Subcutaneous abdominal adipose tissue (tissue), 5 donors: ENCODE measurements around the gene EFL1.
"Not testable (repeated sequence)": the region's sequence is repeated elsewhere in the genome, so short reads cannot be mapped to it uniquely, and the experiment has no call there.

Experiments
- H3K27ac ChIP-seq: one replicate; pipeline ENCODE4 v1.7.0; 2013; ENCODE audit warnings: low read depth, mild to moderate bottlenecking, inconsistent platforms, low read length, moderate library complexity
- H3K27me3 ChIP-seq, 5 donors: one replicate each; pipeline ENCODE4 v1.7.0; 2013; ENCODE audit warnings: low read length in 5 of 5, inconsistent platforms in 1 of 5; ENCODE audit not compliant: control insufficient read depth in 5 of 5, insufficient read depth in 4 of 5
- H3K36me3 ChIP-seq, 5 donors: one replicate each; pipeline ENCODE4 v1.7.0; 2013; ENCODE audit warnings: low read length in 5 of 5; ENCODE audit not compliant: control insufficient read depth in 5 of 5, insufficient read depth in 5 of 5
- H3K4me1 ChIP-seq, 5 donors: one replicate each; pipeline ENCODE4 v1.7.0; 2013; ENCODE audit warnings: low read length in 5 of 5, mild to moderate bottlenecking in 3 of 5, moderate library complexity in 1 of 5; ENCODE audit not compliant: control insufficient read depth in 5 of 5, insufficient read depth in 5 of 5
- H3K4me3 ChIP-seq, 5 donors: one replicate each; pipeline ENCODE4 v1.7.0; 2013; ENCODE audit warnings: low read length in 5 of 5, low read depth in 1 of 5
- H3K9ac ChIP-seq, 5 donors: one replicate each; pipeline ENCODE4 v1.7.0; 2013; ENCODE audit warnings: low read length in 5 of 5, mild to moderate bottlenecking in 4 of 5, moderate library complexity in 3 of 5
- H3K9me3 ChIP-seq, 5 donors: one replicate each; pipeline ENCODE4 v1.7.0; 2013; ENCODE audit warnings: low read length in 5 of 5; ENCODE audit not compliant: control insufficient read depth in 5 of 5
- donor health status: healthy.
- donor health status: healthy.
- donor health status: healthy.
- donor health status: healthy.
- donor health status: healthy.

EFL1 gene

DNA sequence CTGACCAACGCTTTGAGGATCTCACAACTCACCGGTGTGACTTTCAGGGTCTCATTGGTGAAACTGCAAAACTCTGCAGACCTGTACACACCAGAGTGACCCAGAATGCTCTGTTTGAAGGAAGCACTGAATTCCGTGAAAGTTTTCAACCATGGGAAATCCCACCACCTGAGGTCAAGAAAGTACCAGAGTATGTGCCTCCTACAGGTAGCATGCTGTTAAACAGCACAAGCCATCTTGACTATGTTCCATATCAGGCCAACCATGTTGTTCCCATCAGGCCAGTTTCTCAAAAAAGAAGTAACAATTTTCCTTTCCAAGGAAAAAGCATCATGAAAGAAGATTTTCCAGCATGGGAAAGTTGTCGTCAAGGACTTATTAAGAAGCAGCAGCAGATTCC is 19.9 kb upstream of the EFL1 start:
- not testable (repeated sequence) for H3K4me1 ChIP-seq, H3K36me3 ChIP-seq, H3K9me3 ChIP-seq, H3K27ac ChIP-seq, H3K4me3 ChIP-seq, H3K9ac ChIP-seq, H3K27me3 ChIP-seq

DNA sequence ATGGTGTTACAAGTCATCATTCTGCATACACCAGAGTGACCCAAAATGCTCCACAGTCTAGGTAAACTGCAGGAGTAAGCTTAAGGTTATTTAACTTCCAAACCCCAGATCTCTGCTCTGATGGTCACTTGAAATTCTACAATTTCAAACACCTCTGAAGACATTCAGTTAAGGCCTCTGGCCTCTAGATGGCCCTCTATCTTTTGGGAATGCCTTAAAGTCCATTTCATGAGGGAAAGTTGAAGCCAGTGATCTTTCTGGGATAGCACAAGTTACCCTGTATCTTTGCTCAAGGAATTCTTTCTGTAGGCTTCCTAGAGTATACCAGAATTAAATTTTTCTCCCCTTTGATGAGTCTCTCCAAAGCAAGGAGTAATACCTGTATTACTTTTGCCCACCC is 18.7 kb upstream of the EFL1 start:
- H3K27me3 ChIP-seq, H3K4me1 ChIP-seq, H3K27ac ChIP-seq, H3K4me3 ChIP-seq, H3K9me3 ChIP-seq, H3K9ac ChIP-seq, H3K36me3 ChIP-seq: not testable (repeated sequence)

DNA sequence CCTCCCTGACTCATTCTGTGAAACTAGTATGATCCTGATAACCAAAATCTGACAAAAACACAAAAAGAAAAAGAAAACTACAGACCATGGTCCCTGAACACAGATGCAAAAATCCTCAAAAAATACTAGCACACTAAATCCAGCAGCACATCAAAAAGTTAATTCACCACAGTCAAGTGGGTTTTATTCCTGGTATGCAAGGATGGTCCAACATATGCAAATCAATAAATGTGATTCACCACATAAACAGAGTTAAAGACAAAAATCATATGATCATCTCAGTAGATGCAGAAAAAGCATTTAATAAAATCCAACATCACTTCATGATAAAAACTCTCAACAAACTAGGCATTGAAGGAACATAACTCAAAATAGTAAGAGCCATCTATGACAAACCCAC is 12.9 kb upstream of the EFL1 start:
- H3K9ac ChIP-seq = no peak overlapping the region
- H3K36me3 ChIP-seq = no peaks in the 10 kb centered on the region
- peaks cover 0 to 8% (median 0%) of the 10 kb centered on the region in 5 donors for H3K9me3 ChIP-seq
- no peaks in the 10 kb centered on the region for H3K4me1 ChIP-seq
- H3K27ac ChIP-seq = no peak overlapping the region
- no peaks in the 10 kb centered on the region for H3K27me3 ChIP-seq
- no peak overlapping the region for H3K4me3 ChIP-seq

DNA sequence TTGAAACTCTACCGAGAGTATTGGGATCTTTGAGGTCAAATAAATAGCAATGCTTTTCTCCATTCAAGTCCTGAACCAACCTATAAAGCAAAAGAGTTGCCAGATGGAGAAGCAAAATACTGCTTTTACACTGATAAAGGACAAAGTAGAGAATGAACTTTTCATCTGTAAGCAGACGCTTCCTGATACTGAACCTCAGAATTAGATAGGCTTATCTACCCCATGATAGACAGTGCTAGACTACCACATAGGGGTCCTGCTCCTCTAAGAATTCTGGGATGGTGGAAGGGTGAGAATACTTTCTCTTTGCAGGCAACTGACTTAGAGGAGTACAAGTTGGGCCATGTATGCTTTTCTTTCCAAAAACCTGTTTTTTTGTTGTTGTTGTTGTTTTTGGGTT is 9.6 kb upstream of the EFL1 start:
- H3K27ac ChIP-seq = no peak overlapping the region
- H3K9me3 ChIP-seq = peaks cover 0 to 8% (median 0%) of the 10 kb centered on the region in 5 donors
- no peaks in the 10 kb centered on the region for H3K27me3 ChIP-seq
- H3K4me3 ChIP-seq = no peak overlapping the region
- no peaks in the 10 kb centered on the region for H3K4me1 ChIP-seq
- no peak overlapping the region for H3K9ac ChIP-seq
- no peaks in the 10 kb centered on the region for H3K36me3 ChIP-seq

DNA sequence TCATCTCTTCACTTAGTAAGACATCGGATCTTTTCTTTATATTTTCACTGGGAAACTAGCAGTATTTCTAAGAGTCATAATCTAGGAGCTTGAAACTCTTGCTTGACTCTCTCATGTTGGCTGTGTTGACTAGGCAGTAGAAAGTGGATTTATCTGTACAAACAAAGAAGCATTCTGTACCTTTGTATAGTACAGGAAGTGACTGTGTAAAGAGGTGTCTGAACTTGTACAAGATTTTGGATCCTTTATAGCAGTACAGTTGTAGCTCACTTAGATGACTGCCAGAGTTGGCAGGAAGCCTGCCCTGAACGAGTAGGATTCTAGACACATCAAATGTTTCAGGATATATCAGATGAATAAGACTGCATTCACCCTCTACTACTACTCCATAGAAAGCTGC is 5.9 kb upstream of the EFL1 start:
- not testable (repeated sequence) for H3K9me3 ChIP-seq, H3K4me3 ChIP-seq, H3K36me3 ChIP-seq, H3K9ac ChIP-seq, H3K4me1 ChIP-seq, H3K27ac ChIP-seq, H3K27me3 ChIP-seq

DNA sequence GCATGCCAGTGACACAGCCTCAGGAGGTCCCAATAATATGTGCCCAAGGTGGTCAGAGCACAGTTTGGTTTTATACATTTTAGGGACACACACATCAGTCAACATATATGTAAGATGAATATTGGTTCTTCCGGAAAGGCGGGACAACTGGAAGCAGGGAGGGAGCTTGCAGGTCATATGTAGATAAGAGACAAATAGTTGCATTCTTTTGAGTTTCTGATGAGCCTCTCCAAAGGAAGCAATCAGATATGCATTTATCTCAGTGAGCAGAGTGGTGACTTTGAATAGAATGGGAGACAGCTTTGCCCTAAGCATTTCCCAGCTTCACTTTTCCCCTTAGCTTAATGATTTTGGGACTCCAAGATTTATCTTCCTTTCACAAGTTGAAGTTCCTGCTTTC is 4.6 kb upstream of the EFL1 start:
- peaks cover 0 to 16% (median 9%) of the 10 kb centered on the region in 5 donors for H3K4me1 ChIP-seq
- H3K36me3 ChIP-seq, H3K9me3 ChIP-seq, H3K27ac ChIP-seq, H3K9ac ChIP-seq, H3K4me3 ChIP-seq, H3K27me3 ChIP-seq: not testable (repeated sequence)

DNA sequence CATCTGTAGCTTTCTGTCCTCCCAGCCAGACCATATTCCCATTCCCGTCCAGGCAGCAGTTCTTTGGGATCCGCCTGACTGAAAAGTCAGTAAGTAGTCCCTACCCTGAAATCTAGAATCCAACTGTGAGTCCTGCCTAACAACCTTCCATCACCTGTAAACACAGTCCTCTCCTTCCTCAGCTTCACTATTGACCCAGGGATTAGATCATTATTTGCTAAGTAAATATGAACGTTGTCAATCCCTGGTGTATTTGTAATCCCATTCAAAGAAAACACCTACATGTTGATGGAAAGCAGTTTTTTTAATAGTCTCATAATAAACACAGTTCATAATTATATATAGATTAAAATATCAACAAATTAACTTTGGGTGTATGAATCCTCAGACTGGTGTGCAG is 816 bp upstream of the EFL1 start:
- Histone ChIP-seq H3K27ac (peak overlapping the region; percentile 86), H3K9me3 (no peaks in the 10 kb centered on the region), H3K9ac (peak overlapping the region in 1 of 5 donors; percentile 72), H3K4me3 (peak overlapping the region; percentile 72 to 91 (median 83)), H3K4me1 (peaks cover 0 to 25% (median 17%) of the 10 kb centered on the region in 5 donors), H3K36me3 (peaks cover 2 to 12% (median 5%) of the 10 kb centered on the region in 5 donors), H3K27me3 (no peaks in the 10 kb centered on the region)

DNA sequence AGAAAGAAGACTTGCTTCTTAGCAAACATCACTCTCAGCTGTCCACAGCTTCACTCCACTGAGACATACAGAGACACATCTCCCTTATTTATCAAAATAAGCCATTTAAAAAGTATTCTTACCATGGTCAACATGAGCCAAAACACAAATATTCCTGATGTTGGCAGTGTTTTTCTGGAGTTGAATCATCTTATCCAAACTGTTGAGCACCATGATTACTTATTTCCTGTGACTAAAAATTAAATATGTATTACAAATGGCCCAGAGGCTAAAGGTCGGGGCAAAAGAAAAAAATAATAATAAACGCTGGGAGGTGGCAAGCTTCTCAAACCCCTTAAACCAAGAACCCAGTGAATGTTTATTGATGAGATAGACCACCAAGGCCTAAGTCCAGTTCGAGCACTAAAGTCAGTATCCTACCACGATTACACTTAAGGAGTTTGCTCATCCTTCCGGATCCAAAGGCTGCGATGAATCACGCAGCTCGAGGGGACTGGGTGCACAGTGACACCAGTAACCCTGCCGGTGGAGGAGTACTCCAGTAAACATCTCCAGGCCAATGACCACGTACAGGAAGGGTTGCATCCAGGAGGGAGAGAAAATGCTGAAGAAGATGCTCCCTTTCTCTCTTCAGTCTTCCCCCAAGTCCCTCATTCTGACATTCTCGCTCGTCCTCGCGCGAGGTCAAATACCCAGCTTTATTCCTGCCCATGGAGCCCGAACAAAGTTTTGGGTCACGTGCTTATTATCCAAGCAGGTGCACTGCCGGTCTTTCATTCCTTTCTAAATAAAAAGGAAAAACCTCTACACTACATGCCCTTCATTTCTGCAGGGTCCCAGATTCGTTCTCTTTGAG is 740 bp downstream of the EFL1 start:
- peaks cover 2 to 16% (median 7%) of the 10 kb centered on the region in 5 donors for H3K36me3 ChIP-seq
- peak overlapping the region; percentile 79 to 91 (median 85) for H3K4me3 ChIP-seq
- H3K27ac ChIP-seq = peak overlapping the region; percentile 86
- H3K4me1 ChIP-seq = peaks cover 0 to 25% (median 17%) of the 10 kb centered on the region in 5 donors
- not testable (repeated sequence) for H3K27me3 ChIP-seq, H3K9me3 ChIP-seq
- H3K9ac ChIP-seq = peak overlapping the region; percentile 16 to 86 (median 74)

DNA sequence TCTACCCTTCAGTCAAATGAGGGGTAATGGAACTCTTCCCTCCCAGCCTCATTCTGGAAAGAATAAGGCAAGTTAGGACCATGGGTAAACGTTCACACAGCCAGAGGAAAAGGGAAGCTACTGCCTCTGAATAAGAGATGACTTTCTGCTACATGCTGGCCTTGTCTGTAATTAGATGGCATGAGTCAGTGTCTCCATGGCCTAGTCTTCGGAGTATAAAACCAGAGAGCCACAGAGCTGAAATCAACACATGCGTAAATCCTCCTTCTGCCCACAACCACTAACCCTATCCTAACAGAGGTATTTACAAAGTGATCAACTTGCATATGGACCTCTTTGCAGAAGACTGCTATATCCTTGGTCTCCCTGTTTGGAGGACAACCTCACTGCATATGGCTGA is 14.3 kb downstream of the EFL1 start:
- not testable (repeated sequence) for H3K4me3 ChIP-seq, H3K9ac ChIP-seq, H3K27ac ChIP-seq, H3K27me3 ChIP-seq, H3K4me1 ChIP-seq, H3K9me3 ChIP-seq
- H3K36me3 ChIP-seq = peaks cover 0 to 16% (median 12%) of the 10 kb centered on the region in 5 donors

DNA sequence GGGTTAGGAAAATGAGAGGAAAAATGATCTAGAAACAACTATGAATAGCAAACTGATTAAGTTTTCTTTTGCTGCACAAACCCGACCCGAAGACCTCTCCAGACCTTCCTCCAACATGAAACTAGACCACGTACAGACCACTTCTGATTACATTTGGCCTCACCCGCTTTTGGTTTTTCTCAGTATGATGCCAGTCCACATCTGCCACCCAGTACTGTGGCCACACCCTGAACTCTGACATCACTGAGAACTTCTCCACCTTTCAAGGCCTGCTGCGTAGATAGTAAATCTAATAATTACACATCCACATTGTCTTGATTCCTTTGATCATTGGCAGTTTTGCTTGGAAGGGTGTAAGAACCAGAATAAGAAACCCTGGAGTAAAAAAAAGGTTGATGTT is 16.6 kb downstream of the EFL1 start:
- H3K27me3 ChIP-seq, H3K4me3 ChIP-seq, H3K9me3 ChIP-seq, H3K4me1 ChIP-seq, H3K9ac ChIP-seq, H3K27ac ChIP-seq: not testable (repeated sequence)
- H3K36me3 ChIP-seq = peaks cover 0 to 14% (median 6%) of the 10 kb centered on the region in 5 donors
